HEK293 (cell line): ENCODE data around the gene RASAL2.

Source experiments
- CTCF ChIA-PET: fragments of 350-600 bp; formaldehyde crosslinking; extraction: SDS; loops from one replicate; lab custom pipeline; 2021; ENCODE audit warnings: antibody characterized with exemption; lab: Yijun Ruan, JAX
- POLR2A ChIA-PET: fragments of 300-600 bp; formaldehyde crosslinking; extraction: SDS; loops from one replicate; lab custom pipeline; 2020; ENCODE audit warnings: antibody characterized with exemption, inconsistent platforms; lab: Yijun Ruan, JAX
- H3K27ac ChIP-seq: fragments of 200-500 bp; sonication (Bioruptor generic); 2 replicates; pipeline ENCODE4 v1.5.1; 2014; ENCODE audit warnings: low read depth, low read length, control low read depth, inconsistent platforms; ENCODE audit errors: extremely low read depth
- H3K36me3 ChIP-seq, 2 experiments: fragments of 200-500 bp in 1 of 2; sonication (Bioruptor generic) in 1 of 2; 1 replicate in 1 of 2; 2 replicates in 1 of 2; pipeline ENCODE4 v1.5.1; 2014 to 2017; ENCODE audit warnings: inconsistent platforms in 2 of 2, low read length in 2 of 2; ENCODE audit not compliant: control insufficient read depth in 2 of 2, insufficient read depth in 1 of 2
- H3K4me1 ChIP-seq: fragments of 200-500 bp; sonication (Bioruptor generic); 2 replicates; pipeline ENCODE4 v1.5.1; 2014; ENCODE audit warnings: mild to moderate bottlenecking, low read length, inconsistent platforms; ENCODE audit not compliant: control insufficient read depth, insufficient read depth
- H3K4me3 ChIP-seq: 2 replicates; pipeline ENCODE4 v1.5.1; 2011; ENCODE audit warnings: low read depth, mild to moderate bottlenecking, control low read depth, low read length, moderate library complexity
- H3K9me3 ChIP-seq: fragments of 200-500 bp; sonication (Bioruptor generic); 2 replicates; pipeline ENCODE4 v1.5.1; 2014; ENCODE audit warnings: low read depth, low read length, inconsistent platforms; ENCODE audit not compliant: control insufficient read depth, insufficient read depth
- EGR2 ChIP-seq: fragments of 450-650 bp; formaldehyde crosslinking; IDR thresholded peaks from 2 replicates; pipeline ENCODE4 v1.5.1; 2016; ENCODE audit warnings: low read depth, missing biosample characterization, missing genetic modification characterization
- GLI4 ChIP-seq: fragments of 450-650 bp; formaldehyde crosslinking; IDR thresholded peaks from 2 replicates; pipeline ENCODE4 v1.5.1; 2016; ENCODE audit warnings: missing biosample characterization, missing genetic modification characterization
- HOXC10 ChIP-seq: sonication (generic); formaldehyde crosslinking; IDR thresholded peaks from 2 replicates; pipeline ENCODE4 v1.8.1; 2023; ENCODE audit warnings: mild to moderate bottlenecking, missing genetic modification reagents
- KLF1 ChIP-seq: fragments of 450-650 bp; formaldehyde crosslinking; IDR thresholded peaks from 2 replicates; pipeline ENCODE4 v1.5.1; 2016; ENCODE audit warnings: missing biosample characterization, missing genetic modification characterization
- KLF7 ChIP-seq: fragments of 450-650 bp; formaldehyde crosslinking; IDR thresholded peaks from 2 replicates; pipeline ENCODE4 v1.5.1; 2016; ENCODE audit warnings: missing biosample characterization, missing genetic modification characterization, borderline replicate concordance
- OSR2 ChIP-seq: fragments of 450-650 bp; formaldehyde crosslinking; IDR thresholded peaks from 2 replicates; pipeline ENCODE4 v1.5.1; 2016; ENCODE audit warnings: missing biosample characterization, missing genetic modification characterization
- SP2 ChIP-seq: fragments of 450-650 bp; formaldehyde crosslinking; IDR thresholded peaks from 2 replicates; pipeline ENCODE4 v1.5.1; 2016; ENCODE audit warnings: missing biosample characterization, missing genetic modification characterization
- ZFHX2 ChIP-seq: fragments of 450-650 bp; formaldehyde crosslinking; conservative IDR thresholded peaks from 2 replicates; pipeline ENCODE4 v1.5.1; 2016; ENCODE audit warnings: missing biosample characterization, missing genetic modification characterization
- ZNF140 ChIP-seq: fragments of 450-650 bp; formaldehyde crosslinking; IDR thresholded peaks from 2 replicates; pipeline ENCODE4 v1.5.1; 2016; ENCODE audit warnings: missing biosample characterization, missing genetic modification characterization
- ZNF174 ChIP-seq: fragments of 450-650 bp; formaldehyde crosslinking; IDR thresholded peaks from 2 replicates; pipeline ENCODE4 v1.5.0; 2017; ENCODE audit warnings: missing biosample characterization, mild to moderate bottlenecking, missing genetic modification characterization
- ZNF221 ChIP-seq: fragments of 450-650 bp; formaldehyde crosslinking; IDR thresholded peaks from 2 replicates; pipeline ENCODE4 v1.5.1; 2017; ENCODE audit warnings: missing biosample characterization, missing genetic modification characterization, borderline replicate concordance
- ZNF239 ChIP-seq: fragments of 450-650 bp; formaldehyde crosslinking; IDR thresholded peaks from 2 replicates; pipeline ENCODE4 v1.5.1; 2016; ENCODE audit warnings: missing biosample characterization, missing genetic modification characterization
- ZNF473 ChIP-seq: fragments of 450-650 bp; formaldehyde crosslinking; IDR thresholded peaks from 2 replicates; pipeline ENCODE4 v1.5.1; 2017; ENCODE audit warnings: missing biosample characterization, missing genetic modification characterization
- ZNF510 ChIP-seq: fragments of 450-650 bp; formaldehyde crosslinking; IDR thresholded peaks from 2 replicates; pipeline ENCODE4 v1.5.1; 2018; ENCODE audit warnings: mild to moderate bottlenecking, missing genetic modification characterization, missing biosample characterization; ENCODE audit not compliant: insufficient replicate concordance
- ZNF529 ChIP-seq: fragments of 450-650 bp; formaldehyde crosslinking; IDR thresholded peaks from 2 replicates; pipeline ENCODE4 v1.5.1; 2017; ENCODE audit warnings: missing genetic modification characterization, missing biosample characterization; ENCODE audit not compliant: insufficient replicate concordance
- ZNF585B ChIP-seq: fragments of 450-650 bp; formaldehyde crosslinking; IDR thresholded peaks from 2 replicates; pipeline ENCODE4 v1.5.1; 2016; ENCODE audit warnings: missing biosample characterization, missing genetic modification characterization
- ZNF596 ChIP-seq: fragments of 450-650 bp; IDR thresholded peaks from 2 replicates; pipeline ENCODE4 v1.5.0; 2018; ENCODE audit warnings: missing biosample characterization, mild to moderate bottlenecking, missing genetic modification characterization, moderate library complexity
- ZNF600 ChIP-seq: fragments of 450-650 bp; formaldehyde crosslinking; IDR thresholded peaks from 2 replicates; pipeline ENCODE4 v1.5.1; 2016; ENCODE audit warnings: missing biosample characterization, missing genetic modification characterization
- ZXDB ChIP-seq: fragments of 450-650 bp; formaldehyde crosslinking; IDR thresholded peaks from 2 replicates; pipeline ENCODE4 v1.5.1; 2016; ENCODE audit warnings: missing biosample characterization, missing genetic modification characterization
- TF ChIP-seq, protein P1 (sequence below): fragments of 450-650 bp; formaldehyde crosslinking; IDR thresholded peaks from 2 replicates; pipeline ENCODE4 v1.5.1; 2016; ENCODE audit warnings: missing biosample characterization, missing genetic modification characterization
- TF ChIP-seq, protein P2 (sequence below): fragments of 450-650 bp; formaldehyde crosslinking; IDR thresholded peaks from 2 replicates; pipeline ENCODE4 v1.5.1; 2016; ENCODE audit warnings: missing biosample characterization, missing genetic modification characterization

RASAL2 gene

DNA sequence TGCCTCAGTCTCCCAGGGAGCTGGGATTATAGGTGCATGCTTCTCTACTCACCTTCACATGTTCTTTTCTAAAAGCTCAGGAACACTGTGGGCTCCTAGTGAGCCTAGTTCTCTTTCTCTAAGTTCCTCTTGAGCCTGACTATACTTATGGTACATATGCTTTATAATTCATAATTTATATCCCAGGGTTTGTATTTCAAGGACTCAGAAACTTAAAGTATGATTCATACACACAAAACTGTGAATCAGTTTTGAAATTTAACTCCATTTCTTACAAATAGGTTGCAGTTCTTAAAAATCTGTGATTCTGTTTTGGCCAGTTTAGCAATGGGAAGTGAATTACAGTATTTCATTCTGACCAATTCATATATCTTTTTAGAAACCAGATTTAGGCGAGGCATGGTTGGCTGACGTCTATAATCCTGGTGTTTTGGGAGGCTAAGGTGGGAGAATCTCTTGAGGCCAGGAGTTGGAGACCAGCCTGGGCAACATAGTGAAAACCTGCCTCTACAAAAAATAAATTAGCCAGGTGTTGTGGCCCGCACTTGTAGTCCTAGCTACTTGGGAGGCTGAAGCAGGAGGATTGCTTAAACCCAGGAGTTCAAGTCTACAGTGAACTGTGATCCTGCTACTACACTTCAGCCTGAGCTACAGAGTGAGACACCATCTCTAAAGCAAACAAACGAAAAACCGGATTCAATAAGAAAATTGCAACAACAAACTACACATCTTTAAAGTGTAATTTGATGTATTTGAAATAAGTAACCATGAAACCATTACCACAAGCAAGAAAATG lies 15.6 kb downstream of the RASAL2 start (continued):
- TF ChIP-seq, protein P1, sequence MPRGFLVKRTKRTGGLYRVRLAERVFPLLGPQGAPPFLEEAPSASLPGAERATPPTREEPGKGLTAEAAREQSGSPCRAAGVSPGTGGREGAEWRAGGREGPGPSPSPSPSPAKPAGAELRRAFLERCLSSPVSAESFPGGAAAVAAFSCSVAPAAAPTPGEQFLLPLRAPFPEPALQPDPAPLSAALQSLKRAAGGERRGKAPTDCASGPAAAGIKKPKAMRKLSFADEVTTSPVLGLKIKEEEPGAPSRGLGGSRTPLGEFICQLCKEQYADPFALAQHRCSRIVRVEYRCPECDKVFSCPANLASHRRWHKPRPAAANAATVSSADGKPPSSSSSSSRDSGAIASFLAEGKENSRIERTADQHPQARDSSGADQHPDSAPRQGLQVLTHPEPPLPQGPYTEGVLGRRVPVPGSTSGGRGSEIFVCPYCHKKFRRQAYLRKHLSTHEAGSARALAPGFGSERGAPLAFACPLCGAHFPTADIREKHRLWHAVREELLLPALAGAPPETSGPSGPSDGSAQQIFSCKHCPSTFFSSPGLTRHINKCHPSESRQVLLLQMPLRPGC (tag by site-specific recombination), result no peak
- no peak for TF ChIP-seq ZNF596 (tag by site-specific recombination)
- TF ChIP-seq GLI4 (tag by site-specific recombination), result no peak
- TF ChIP-seq ZNF529, result no peak
- TF ChIP-seq, protein P2, sequence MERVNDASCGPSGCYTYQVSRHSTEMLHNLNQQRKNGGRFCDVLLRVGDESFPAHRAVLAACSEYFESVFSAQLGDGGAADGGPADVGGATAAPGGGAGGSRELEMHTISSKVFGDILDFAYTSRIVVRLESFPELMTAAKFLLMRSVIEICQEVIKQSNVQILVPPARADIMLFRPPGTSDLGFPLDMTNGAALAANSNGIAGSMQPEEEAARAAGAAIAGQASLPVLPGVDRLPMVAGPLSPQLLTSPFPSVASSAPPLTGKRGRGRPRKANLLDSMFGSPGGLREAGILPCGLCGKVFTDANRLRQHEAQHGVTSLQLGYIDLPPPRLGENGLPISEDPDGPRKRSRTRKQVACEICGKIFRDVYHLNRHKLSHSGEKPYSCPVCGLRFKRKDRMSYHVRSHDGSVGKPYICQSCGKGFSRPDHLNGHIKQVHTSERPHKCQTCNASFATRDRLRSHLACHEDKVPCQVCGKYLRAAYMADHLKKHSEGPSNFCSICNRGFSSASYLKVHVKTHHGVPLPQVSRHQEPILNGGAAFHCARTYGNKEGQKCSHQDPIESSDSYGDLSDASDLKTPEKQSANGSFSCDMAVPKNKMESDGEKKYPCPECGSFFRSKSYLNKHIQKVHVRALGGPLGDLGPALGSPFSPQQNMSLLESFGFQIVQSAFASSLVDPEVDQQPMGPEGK (tag by site-specific recombination), result no peak
- TF ChIP-seq ZNF585B, result no peak
- no peak for TF ChIP-seq ZNF510 (tag by site-specific recombination)
- no peak for TF ChIP-seq ZNF140
- no peak for TF ChIP-seq ZNF473 (tag by site-specific recombination)
- TF ChIP-seq ZNF174 (tag by site-specific recombination), result no peak
- TF ChIP-seq ZNF221 (tag by site-specific recombination), result no peak

DNA sequence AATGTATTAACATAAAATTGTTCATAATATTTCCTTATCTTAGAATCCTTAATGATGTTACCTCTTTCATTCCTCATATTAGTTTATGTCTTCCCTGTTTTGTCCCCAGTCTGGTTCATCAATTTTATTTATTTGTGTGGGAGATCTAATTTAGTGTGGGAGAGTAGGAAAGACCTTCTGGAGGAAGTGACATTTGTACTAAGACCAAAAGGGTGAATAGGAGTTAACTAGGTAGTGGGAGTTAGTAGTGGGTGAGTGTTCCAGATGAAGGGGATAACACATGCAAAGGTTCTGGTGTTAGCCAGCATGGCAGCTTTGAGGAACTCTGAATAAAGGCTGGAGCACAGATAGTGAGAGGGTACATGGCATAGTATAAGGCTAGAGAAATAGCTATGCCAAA lies 21.4 kb downstream of the RASAL2 start:
- Histone ChIP-seq H3K27ac (no peak overlapping the region), H3K36me3 (no peaks in the 10 kb centered on the region), H3K4me3 (no peak overlapping the region), H3K9me3 (no peaks in the 10 kb centered on the region), H3K4me1 (no peaks in the 10 kb centered on the region)
- CTCF ChIA-PET, result no interaction called here
- POLR2A ChIA-PET, result no interaction called here
- TF ChIP-seq EGR2 (tag by site-specific recombination) (peak; percentile 97), KLF7 (tag by site-specific recombination) (no peak), ZFHX2 (tag by site-specific recombination) (peak; percentile 88)

DNA sequence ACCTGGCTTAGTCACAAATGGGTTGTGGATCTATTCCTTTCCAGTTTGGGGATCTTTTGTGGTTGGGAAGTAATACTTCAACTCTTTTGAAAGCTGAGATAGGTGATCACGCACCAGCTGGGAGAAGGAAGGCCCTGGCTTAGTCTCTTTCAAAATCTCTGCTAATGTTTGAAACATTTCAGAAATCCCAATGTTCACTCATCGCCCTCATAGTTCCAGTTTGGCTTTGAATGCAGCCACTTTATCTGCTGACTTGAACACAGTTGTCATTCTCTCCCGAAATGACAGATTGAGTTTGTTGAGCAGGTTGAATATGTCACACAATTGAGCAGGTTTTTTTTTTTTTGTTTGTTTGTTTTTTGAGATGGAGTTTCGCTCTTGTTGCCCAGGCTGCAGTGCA lies 24.6 kb downstream of the RASAL2 start:
- CTCF ChIA-PET, result no interaction called here
- no peak for TF ChIP-seq ZXDB
- TF ChIP-seq SP2, result no peak
- TF ChIP-seq OSR2 (tag by site-specific recombination), result no peak
- TF ChIP-seq HOXC10 (CRISPR knock-in tag), result no peak
- no peak for TF ChIP-seq KLF1
- no peak for TF ChIP-seq ZNF600 (tag by site-specific recombination)
- no peak for TF ChIP-seq ZNF529
- TF ChIP-seq ZNF239 (tag by site-specific recombination), result no peak
- Histone ChIP-seq H3K36me3 (no peaks in the 10 kb centered on the region), H3K4me3 (no peak overlapping the region), H3K27ac (no peak overlapping the region), H3K4me1 (peaks cover 6% of the 10 kb centered on the region), H3K9me3 (no peaks in the 10 kb centered on the region)
- POLR2A ChIA-PET, result no interaction called here
